GM18873 (cell line): ENCODE data around the gene KIF12.
"Not testable (repeated sequence)": the region's sequence is repeated elsewhere in the genome, so short reads cannot be mapped to it uniquely, and the experiment has no call there.

ENCODE experiments used
- ATAC-seq: cut with Tn5 transposase; IDR thresholded peaks from one replicate; pipeline ENCODE4 v1.9.1; 2021; ENCODE audit warnings: mild to moderate bottlenecking, moderate library complexity, moderate number of reproducible peaks; ENCODE audit not compliant: unreplicated experiment, low FRiP score

The KIF12 gene

GRCh38 chr9:114087721-114088120 lies 11.4 kb downstream of the KIF12 start:
- no peak for ATAC-seq

GRCh38 chr9:114086607-114087006 lies 12.5 kb downstream of the KIF12 start:
- ATAC-seq, result no peak

- ATAC-seq, result no peak
Observed at GRCh38 chr9:114086009-114086408, 13.1 kb downstream of the KIF12 start.

GRCh38 chr9:114085387-114085789 lies 13.7 kb downstream of the KIF12 start:
- no peak for ATAC-seq

GRCh38 chr9:114084282-114085073 lies 14.6 kb downstream of the KIF12 start:
- no peak for ATAC-seq

GRCh38 chr9:114083666-114084065 lies 15.4 kb downstream of the KIF12 start:
- ATAC-seq, result no peak

- ATAC-seq, result not testable (repeated sequence)
Observed at GRCh38 chr9:114082763-114083412, 16.2 kb downstream of the KIF12 start.

- no peak for ATAC-seq
Observed at GRCh38 chr9:114082017-114082762, 16.9 kb downstream of the KIF12 start.

GRCh38 chr9:114081441-114082016 lies 17.6 kb downstream of the KIF12 start:
- no peak for ATAC-seq

GRCh38 chr9:114080773-114081440 lies 18.2 kb downstream of the KIF12 start:
- ATAC-seq, result no peak

GRCh38 chr9:114080195-114080772 lies 18.8 kb downstream of the KIF12 start:
- no peak for ATAC-seq

- ATAC-seq, result no peak
Observed at GRCh38 chr9:114078781-114079156, 20.3 kb downstream of the KIF12 start.

- no peak for ATAC-seq
Observed at GRCh38 chr9:114078021-114078780, 20.9 kb downstream of the KIF12 start, which contains the start of gene AMBP. Gene AMBP (minus strand): TSS chr9:114078300. CDS start chr9:114078209, 91 bp downstream.

- ATAC-seq, result no peak
Observed at GRCh38 chr9:114077162-114077837, 21.8 kb downstream of the KIF12 start.

- no peak for ATAC-seq
Observed at GRCh38 chr9:114076237-114077161, 22.6 kb downstream of the KIF12 start.

GRCh38 chr9:114075602-114076001 lies 23.5 kb downstream of the KIF12 start:
- ATAC-seq, result no peak
